HepG2 (cell line): Measurements from ENCODE around the gene PKIG. TPM values are rescaled to one million over a fixed set of nuclear protein-coding genes. Genes with fewer than 3 reads are reported as not detected.

Experiments
- ATAC-seq: fragments of 200-7000 bp; cut with Tn5 transposase; 3 replicates; pipeline ENCODE4 v1.9.1; 2020; ENCODE audit warnings: mild to moderate bottlenecking, moderate library complexity
- BruUV-seq: library from RNA; stranded (reverse); fragments of 400-500 nt; replicated peaks from 2 replicates; lab custom pipeline; 2021; lab: Mats Ljungman, UMichigan
- CTCF ChIA-PET: fragments of 300-600 bp; formaldehyde crosslinking; extraction: SDS; loops from one replicate; lab custom pipeline; 2021; ENCODE audit warnings: low total read pairs, inconsistent platforms, low intra/inter-chr PET ratio; lab: Yijun Ruan, JAX
- POLR2A ChIA-PET: fragments of 350-600 bp; sonication (Branson Sonifier 250); formaldehyde crosslinking; loops from one replicate; lab custom pipeline; 2020; ENCODE audit warnings: antibody characterized with exemption, inconsistent platforms; lab: Yijun Ruan, JAX
- DNase-seq: peaks from one replicate; pipeline ENCODE4 v3.0.0-alpha.2; 2015; ENCODE audit warnings: low spot score
- FAIRE-seq: peaks from 3 replicates; lab custom pipeline; 2011; peaks lifted over from hg19 to GRCh38; lab: Jason Lieb, UNC
- H2AFZ ChIP-seq: one replicate; pipeline ENCODE4 v1.6.1; 2011; ENCODE audit warnings: low read length, inconsistent platforms
- H3K27ac ChIP-seq: fragments of 300-600 bp; 3 replicates; pipeline ENCODE4 v1.8.0; 2011; ENCODE audit warnings: mixed run types, mild to moderate bottlenecking, mixed read lengths, low read length, inconsistent platforms; ENCODE audit not compliant: insufficient read depth; ENCODE audit errors: extremely low read length
- H3K27me3 ChIP-seq, 2 experiments: fragments of 200-600 bp in 1 of 2; 2 replicates in 1 of 2; 3 replicates in 1 of 2; pipeline versions ENCODE4 v1.6.0 to v1.8.0; 2011; ENCODE audit warnings: low read length in 2 of 2, mild to moderate bottlenecking in 2 of 2, moderate library complexity in 2 of 2, inconsistent platforms in 1 of 2; ENCODE audit not compliant: insufficient read depth in 2 of 2, control insufficient read depth in 1 of 2
- H3K36me3 ChIP-seq, 2 experiments: fragments of 200-600 bp in 1 of 2; replicated peaks in 1 of 2; 2 replicates in 1 of 2; 3 replicates in 1 of 2; pipeline versions ENCODE4 v1.5.1 to v1.8.0; 2011; ENCODE audit warnings: low read length in 2 of 2, inconsistent platforms in 1 of 2; ENCODE audit not compliant: insufficient read depth in 2 of 2, control insufficient read depth in 1 of 2
- H3K4me1 ChIP-seq: 2 replicates; pipeline ENCODE4 v1.5.1; 2012; ENCODE audit warnings: low read length, inconsistent platforms; ENCODE audit not compliant: insufficient read depth
- H3K4me2 ChIP-seq: 2 replicates; pipeline ENCODE4 v1.6.0; 2011; ENCODE audit warnings: low read depth, low read length, inconsistent platforms
- H3K4me3 ChIP-seq, 3 experiments: fragments of 200-600 bp in 1 of 3; sonication (generic), shearing (Covaris generic) in 1 of 3; replicated peaks in 1 of 3; 2 replicates each; pipeline ENCODE4 v1.5.1; 2011 to 2016; ENCODE audit warnings: low read length in 3 of 3, inconsistent platforms in 2 of 3, low read depth in 2 of 3, mild to moderate bottlenecking in 2 of 3, control low read depth in 1 of 3, mixed read lengths in 1 of 3; ENCODE audit not compliant: insufficient read depth in 1 of 3
- H3K79me2 ChIP-seq: one replicate; pipeline ENCODE4 v1.6.1; 2011; ENCODE audit warnings: low read length, inconsistent platforms; ENCODE audit not compliant: insufficient read depth
- H3K9ac ChIP-seq: 2 replicates; pipeline ENCODE4 v1.6.0; 2011; ENCODE audit warnings: mild to moderate bottlenecking, low read depth, low read length, inconsistent platforms; ENCODE audit not compliant: insufficient read depth
- H3K9me3 ChIP-seq: 2 replicates; pipeline ENCODE4 v1.5.1; 2012; ENCODE audit warnings: mild to moderate bottlenecking, low read length
- H4K20me1 ChIP-seq: 2 replicates; pipeline ENCODE4 v1.6.0; 2011; ENCODE audit warnings: inconsistent platforms, mild to moderate bottlenecking, low read length, moderate library complexity; ENCODE audit not compliant: insufficient read depth
- ARHGAP35 ChIP-seq: sonication (generic); formaldehyde crosslinking; IDR thresholded peaks from 2 replicates; pipeline ENCODE4 v1.9.0; 2022; ENCODE audit warnings: mild to moderate bottlenecking, inconsistent platforms, moderate library complexity, missing genetic modification reagents, borderline replicate concordance
- ARNTL ChIP-seq: sonication (generic); formaldehyde crosslinking; IDR thresholded peaks from 2 replicates; pipeline ENCODE4 v1.4.0; 2020; ENCODE audit warnings: mild to moderate bottlenecking, missing genetic modification reagents
- KIAA2018 ChIP-seq: sonication (generic); formaldehyde crosslinking; IDR thresholded peaks from 2 replicates; pipeline ENCODE4 v1.5.0; 2020; ENCODE audit warnings: mild to moderate bottlenecking, missing genetic modification reagents, borderline replicate concordance
- SOX6 ChIP-seq, 2 experiments: fragments of 450-650 bp in 1 of 2; sonication (generic) in 1 of 2; formaldehyde crosslinking in 1 of 2; IDR thresholded peaks; 2 replicates each; pipeline versions ENCODE4 v1.4.0 to v1.6.1; 2017 to 2020; ENCODE audit warnings: antibody characterized with exemption in 1 of 2, mild to moderate bottlenecking in 1 of 2, missing genetic modification reagents in 1 of 2
- TP53 ChIP-seq: sonication (generic); formaldehyde crosslinking; conservative IDR thresholded peaks from 2 replicates; pipeline ENCODE4 v1.4.0; 2020; ENCODE audit warnings: missing genetic modification reagents
- ZBTB8A ChIP-seq: sonication (generic); formaldehyde crosslinking; IDR thresholded peaks from 2 replicates; pipeline ENCODE4 v1.4.0; 2020; ENCODE audit warnings: mild to moderate bottlenecking, low read depth, missing genetic modification reagents, borderline replicate concordance
- ZFX ChIP-seq: sonication (generic); formaldehyde crosslinking; IDR thresholded peaks from 2 replicates; pipeline ENCODE4 v1.4.0; 2020; ENCODE audit warnings: mild to moderate bottlenecking, low read depth, missing genetic modification reagents, moderate library complexity
- ZMAT3 ChIP-seq: sonication (generic); formaldehyde crosslinking; conservative IDR thresholded peaks from 2 replicates; pipeline ENCODE4 v1.7.0; 2021; ENCODE audit warnings: missing genetic modification reagents
- ZNF674 ChIP-seq: sonication (generic); formaldehyde crosslinking; IDR thresholded peaks from 2 replicates; pipeline ENCODE4 v1.5.0; 2020; ENCODE audit warnings: low read depth, mild to moderate bottlenecking, missing genetic modification reagents
- ZNF770 ChIP-seq: sonication (generic); formaldehyde crosslinking; IDR thresholded peaks from 2 replicates; pipeline ENCODE4 v1.5.0; 2020; ENCODE audit warnings: mild to moderate bottlenecking, missing genetic modification reagents
- WGBS: methylation state at CpG from one replicate; pipeline ENCODE4 v1.1.6; 2017; ENCODE audit warnings: low lambda C conversion rate; 5-methylcytosine and 5-hydroxymethylcytosine counted together
- in situ Hi-C: cut with HindIII; loops from 2 replicates; pipeline ENCODE4 v1.10.0; 2017; ENCODE audit warnings: low pct_unique_long_range_greater_than_20kb; ENCODE audit not compliant: extremely low pct_ligation_motif_present
- intact Hi-C: fragments of 100-400 bp; cut with micrococcal nuclease; formaldehyde crosslinking; loops from one replicate; pipeline ENCODE4 v1.10.0; 2022; ENCODE audit not compliant: unreplicated experiment
- polyA plus RNA-seq, 8 experiments: library from polyadenylated mRNA; depleted of rRNA in 3 of 8; stranded (reverse) in 7 of 8; unstranded in 1 of 8; fragments of >200 nt; fragmentation: Illumina TruSeq in 4 of 8; extraction: Trizol in 4 of 8; gene quantifications; 2 replicates each; pipeline versions ENCODE4 v1.2.1 to v1.2.3, GENCODE V29; 2011 to 2016; ENCODE audit warnings: low read depth in 4 of 8, missing spikeins in 1 of 8, mixed read lengths in 1 of 8; ENCODE audit not compliant: insufficient read depth in 1 of 8
- total RNA-seq, 5 experiments: library from RNA; depleted of rRNA; stranded (reverse); fragments of >200 nt; fragmentation: Illumina TruSeq; extraction: Trizol; gene quantifications; 2 replicates each; pipeline ENCODE4 v1.2.3, GENCODE V29; 2016; ENCODE audit warnings: low read depth in 1 of 5
- TF ChIP-seq, protein P1 (sequence below): sonication (generic); formaldehyde crosslinking; IDR thresholded peaks from 2 replicates; pipeline ENCODE4 v1.8.1; 2023; ENCODE audit warnings: mild to moderate bottlenecking, missing genetic modification reagents, borderline replicate concordance
- TF ChIP-seq, protein P2 (sequence below): sonication (generic); formaldehyde crosslinking; IDR thresholded peaks from 2 replicates; pipeline ENCODE4 v1.4.0; 2020; ENCODE audit warnings: mild to moderate bottlenecking, missing genetic modification reagents

PKIG gene
- total and polyA plus RNA-seq, 2 of the 13 experiments (the other 11 are each of a cell fraction or from before 2014, with no cell fraction given) = 30.8 to 44.5 TPM

DNA sequence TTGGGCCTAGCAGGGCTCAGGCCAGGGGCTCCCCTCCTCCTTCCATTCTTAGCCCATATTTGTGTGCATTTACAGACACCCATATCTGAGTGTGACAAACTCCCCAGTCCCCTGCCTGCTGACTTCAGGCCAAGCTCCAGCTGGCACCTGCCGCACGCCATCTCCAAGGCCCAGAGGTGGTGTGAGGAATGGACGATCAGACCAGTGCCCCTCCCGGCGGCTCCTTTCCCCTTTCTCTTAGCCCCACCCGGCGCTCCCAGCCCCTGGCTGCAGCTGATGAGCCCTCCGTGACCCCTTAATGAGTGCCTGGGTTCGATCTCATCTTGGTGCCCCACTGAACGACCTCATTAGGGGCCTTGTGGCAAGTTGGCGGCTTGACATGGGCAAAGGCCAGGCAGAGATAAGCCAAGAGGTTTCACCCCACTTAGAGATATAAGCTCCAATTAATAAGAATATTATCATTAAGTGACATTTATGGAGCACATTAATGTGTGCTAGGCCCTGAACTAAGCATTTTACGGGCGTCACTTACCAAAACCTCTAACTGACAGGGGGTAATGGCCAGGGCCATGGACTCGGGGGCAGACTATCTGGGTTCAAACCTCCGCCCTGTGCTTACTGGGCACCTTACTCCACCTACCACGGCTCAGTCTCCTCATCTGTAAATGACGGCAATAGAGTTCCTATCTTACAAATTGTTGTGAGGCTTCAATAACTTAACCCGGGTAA is 51.7 kb downstream of the PKIG start:
- FAIRE-seq (no peak), DNase-seq (no peak), ATAC-seq (no peak)
- in situ Hi-C loops = no loop called here
- intact Hi-C loops = no loop called here
- Histone ChIP-seq H3K4me1 (no peaks in the 10 kb centered on the region), H3K4me3 (no peak overlapping the region), H3K79me2 (no peaks in the 10 kb centered on the region), H2AFZ (no peak overlapping the region), H3K9ac (no peak overlapping the region), H3K36me3 (no peaks in the 10 kb centered on the region), H3K27ac (no peak overlapping the region), H3K4me2 (no peak overlapping the region), H3K27me3 (no peaks in the 10 kb centered on the region), H4K20me1 (no peaks in the 10 kb centered on the region)
- BruUV-seq = no TSS peak
- POLR2A ChIA-PET = no interaction called here
- CTCF ChIA-PET = no interaction called here
- 86% methylated on average over 18 of the region's 18 CpGs for WGBS
- TF ChIP-seq ARNTL (CRISPR knock-in tag) (no peak), SOX6 (IDR thresholded peaks at IDR 0.05) (no peak), SOX6 (CRISPR knock-in tag; IDR thresholded peaks at IDR 0.05) (no peak), ARHGAP35 (no peak), ZNF674 (CRISPR knock-in tag) (no peak), ZNF770 (CRISPR knock-in tag) (no peak), ZBTB8A (CRISPR knock-in tag) (no peak), ZMAT3 (CRISPR knock-in tag) (no peak), KIAA2018 (CRISPR knock-in tag) (no peak), ZFX (CRISPR knock-in tag) (no peak), TP53 (CRISPR knock-in tag) (no peak)
- TF ChIP-seq, protein P1, sequence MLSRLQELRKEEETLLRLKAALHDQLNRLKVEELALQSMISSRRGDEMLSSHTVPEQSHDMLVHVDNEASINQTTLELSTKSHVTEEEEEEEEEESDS (CRISPR knock-in tag) = no peak
- TF ChIP-seq, protein P2, sequence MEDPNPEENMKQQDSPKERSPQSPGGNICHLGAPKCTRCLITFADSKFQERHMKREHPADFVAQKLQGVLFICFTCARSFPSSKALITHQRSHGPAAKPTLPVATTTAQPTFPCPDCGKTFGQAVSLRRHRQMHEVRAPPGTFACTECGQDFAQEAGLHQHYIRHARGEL = no peak
- TF ChIP-seq, all 625 proteins: peak for 0
- no peaks in the 10 kb centered on the region for H3K9me3 ChIP-seq
